BE2C (cell line): ENCODE results near the gene ZNF571.

Experiments used
- DNase-seq: peaks from one replicate; pipeline ENCODE4 v3.0.0-alpha.2; 2020
- H3K27me3 ChIP-seq: fragments of 250-450 bp; sonication (Bioruptor Pico); 2 replicates; pipeline ENCODE4 v1.5.1; 2020; ENCODE audit warnings: mild to moderate bottlenecking
- H3K36me3 ChIP-seq: fragments of 250-450 bp; sonication (Bioruptor Pico); 2 replicates; pipeline ENCODE4 v1.5.1; 2020; ENCODE audit warnings: mild to moderate bottlenecking
- H3K4me1 ChIP-seq: fragments of 250-450 bp; sonication (Bioruptor Pico); 2 replicates; pipeline ENCODE4 v1.5.1; 2020
- H3K4me3 ChIP-seq: 2 replicates; pipeline ENCODE4 v1.5.1; 2011; ENCODE audit warnings: low read depth, low read length
- H3K9me3 ChIP-seq: fragments of 250-450 bp; sonication (Bioruptor Pico); 2 replicates; pipeline ENCODE4 v1.5.1; 2020
- CTCF ChIP-seq: IDR thresholded peaks from 2 replicates; pipeline ENCODE4 v1.5.1; 2012; ENCODE audit warnings: mild to moderate bottlenecking, low read depth, low read length

ZNF571 gene

DNA sequence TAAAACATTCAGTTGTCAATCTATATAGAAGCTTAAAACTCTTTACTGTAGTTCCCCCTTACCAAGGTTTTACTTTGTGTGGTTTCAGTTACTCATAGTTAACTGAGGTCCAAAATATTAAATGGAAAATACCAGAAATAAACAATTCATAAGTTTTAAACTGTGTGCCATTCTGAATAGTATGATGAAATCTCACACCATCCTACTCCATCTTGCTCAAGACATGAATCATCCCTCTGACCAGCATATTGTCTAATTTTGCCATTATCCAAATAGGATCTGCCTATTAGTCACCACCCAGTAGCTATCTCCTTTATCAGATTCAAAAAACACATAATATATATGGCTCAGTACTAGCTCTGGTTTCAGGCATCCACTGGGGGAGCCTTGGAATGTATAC, 22.4 kb downstream of the ZNF571 start:
- H3K36me3 ChIP-seq = no peaks in the 10 kb centered on the region
- H3K4me1 ChIP-seq = no peaks in the 10 kb centered on the region
- no peaks in the 10 kb centered on the region for H3K9me3 ChIP-seq
- no peak for DNase-seq
- no peak overlapping the region for H3K4me3 ChIP-seq
- no peak for TF ChIP-seq CTCF
- no peaks in the 10 kb centered on the region for H3K27me3 ChIP-seq

DNA sequence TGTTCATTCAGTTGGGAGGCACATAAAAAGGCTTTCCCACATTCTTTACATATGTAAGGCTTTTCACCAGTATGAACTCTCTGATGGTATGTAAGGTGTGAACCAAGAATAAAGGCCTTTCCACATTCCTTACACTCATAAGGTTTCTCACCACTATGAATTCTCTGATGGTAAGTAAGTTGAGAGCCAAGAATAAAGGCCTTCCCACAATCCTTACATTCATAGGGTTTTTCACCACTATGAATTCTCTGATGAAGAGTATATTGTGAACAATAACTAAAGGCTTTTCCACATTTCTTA, 29.3 kb downstream of the ZNF571 start:
- no peak overlapping the region for H3K4me3 ChIP-seq
- no peaks in the 10 kb centered on the region for H3K4me1 ChIP-seq
- peaks cover 9% of the 10 kb centered on the region; the same call in 1 of the 2 replicates for H3K36me3 ChIP-seq
- H3K9me3 ChIP-seq = peaks cover 6% of the 10 kb centered on the region
- no peak for TF ChIP-seq CTCF
- H3K27me3 ChIP-seq = no peaks in the 10 kb centered on the region
- DNase-seq = no peak

GRCh38 chr19:37564624-37565369, 29.8 kb downstream of the ZNF571 start:
- H3K4me3 ChIP-seq = no peak overlapping the region
- no peak for TF ChIP-seq CTCF
- H3K36me3 ChIP-seq = peaks cover 9% of the 10 kb centered on the region; the same call in 1 of the 2 replicates
- H3K4me1 ChIP-seq = no peaks in the 10 kb centered on the region
- no peaks in the 10 kb centered on the region for H3K27me3 ChIP-seq
- H3K9me3 ChIP-seq = peaks cover 6% of the 10 kb centered on the region
- DNase-seq = no peak

- peaks cover 6% of the 10 kb centered on the region for H3K9me3 ChIP-seq
- no peaks in the 10 kb centered on the region for H3K27me3 ChIP-seq
- H3K4me3 ChIP-seq = no peak overlapping the region
- no peaks in the 10 kb centered on the region for H3K4me1 ChIP-seq
- no peak for TF ChIP-seq CTCF
- peaks cover 9% of the 10 kb centered on the region; the same call in 1 of the 2 replicates for H3K36me3 ChIP-seq
- no peak for DNase-seq
Measured at GRCh38 chr19:37563518-37563917, 31.1 kb downstream of the ZNF571 start.

DNA sequence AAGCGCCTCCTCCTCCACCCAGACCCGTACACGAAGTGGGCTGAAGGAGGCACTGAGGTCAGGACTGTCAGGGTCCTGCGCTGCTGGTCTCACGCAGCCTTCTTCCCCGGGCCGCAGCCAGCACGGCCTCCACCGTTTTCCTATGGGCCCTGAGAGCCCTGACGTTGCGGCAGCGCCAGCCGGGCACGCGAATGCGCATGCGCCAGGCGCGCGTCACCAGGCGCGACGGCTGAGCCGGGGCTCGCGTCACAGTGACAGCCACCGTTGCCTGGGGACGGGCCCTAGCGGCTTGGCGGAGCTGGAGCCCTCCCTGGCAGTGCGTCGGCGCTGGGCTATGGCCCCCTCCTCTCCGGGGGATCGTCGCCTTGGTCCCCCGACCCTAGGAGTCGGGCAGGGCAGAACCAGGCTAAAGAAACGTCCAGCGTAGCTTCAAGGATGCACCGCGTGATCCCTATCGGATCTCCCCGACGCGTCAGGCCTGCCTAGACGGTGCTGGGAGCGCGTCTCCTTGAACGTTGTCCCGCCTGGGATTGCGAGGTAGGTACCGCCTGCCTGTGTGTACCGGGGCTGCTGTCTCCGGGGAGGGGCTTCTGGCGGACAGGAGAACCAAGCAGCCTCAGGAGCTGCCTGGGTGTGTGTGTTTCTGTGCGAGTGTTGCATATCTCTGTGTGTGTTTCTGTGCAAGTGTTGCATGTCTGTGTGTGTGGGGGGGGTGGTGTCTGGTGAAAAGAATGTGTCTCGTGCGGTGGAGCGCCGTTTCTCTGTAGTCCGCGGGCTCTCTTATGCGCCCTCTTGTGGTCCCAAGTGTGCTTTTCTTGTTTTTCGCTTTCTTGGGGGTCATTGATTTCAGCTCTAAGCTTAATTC, 43.2 kb downstream of the ZNF571 start:
- peak overlapping the region; percentile 75 for H3K4me3 ChIP-seq
- H3K27me3 ChIP-seq = no peaks in the 10 kb centered on the region
- peaks cover 9% of the 10 kb centered on the region; the same call in 1 of the 2 replicates for H3K9me3 ChIP-seq
- DNase-seq = peak; percentile 84
- H3K4me1 ChIP-seq = no peaks in the 10 kb centered on the region
- no peaks in the 10 kb centered on the region for H3K36me3 ChIP-seq
- peak; percentile 63 for TF ChIP-seq CTCF

DNA sequence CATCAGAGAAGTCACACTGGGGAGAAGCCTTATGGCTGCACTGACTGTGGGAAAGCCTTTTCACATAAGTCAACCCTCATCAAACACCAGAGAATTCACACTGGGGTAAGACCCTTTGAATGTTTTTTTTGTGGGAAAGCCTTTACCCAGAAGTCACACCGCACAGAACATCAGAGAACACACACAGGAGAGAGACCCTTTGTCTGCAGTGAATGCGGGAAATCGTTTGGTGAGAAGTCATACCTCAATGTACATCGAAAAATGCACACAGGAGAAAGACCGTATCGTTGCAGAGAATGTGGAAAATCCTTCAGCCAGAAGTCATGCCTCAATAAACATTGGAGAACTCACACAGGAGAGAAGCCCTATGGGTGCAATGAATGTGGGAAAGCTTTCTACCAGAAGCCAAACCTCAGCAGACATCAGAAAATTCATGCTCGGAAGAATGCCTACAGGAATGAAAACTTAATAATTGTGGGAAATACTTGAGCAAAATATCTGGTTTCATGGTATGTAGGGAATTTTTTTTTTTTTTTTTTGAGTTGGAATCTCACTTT, 57.1 kb downstream of the ZNF571 start:
- DNase-seq = no peak
- Histone ChIP-seq H3K4me3 (no peak overlapping the region), H3K4me1 (no peaks in the 10 kb centered on the region), H3K9me3 (no peaks in the 10 kb centered on the region), H3K27me3 (no peaks in the 10 kb centered on the region), H3K36me3 (no peaks in the 10 kb centered on the region)
- TF ChIP-seq CTCF = no peak
